Stimulated activated CD4-positive, alpha-beta T cell treated with anti-CD3 and anti-CD28 coated beads, Interleukin-12 subunit alpha, Interleukin-12 subunit beta, amount 100 ng/mL, for 48 hours (primary cell): ENCODE measurements around the gene ATRX.
"Not testable (repeated sequence)": the region's sequence is repeated elsewhere in the genome, so short reads cannot be mapped to it uniquely, and the experiment has no call there.

Experiments used
- DNase-seq, 3 donors: peaks; one replicate each; pipeline ENCODE4 v3.0.0-alpha.2; 2020; ENCODE audit warnings: low read depth in 2 of 3, low spot score in 1 of 3

The ATRX gene

DNA sequence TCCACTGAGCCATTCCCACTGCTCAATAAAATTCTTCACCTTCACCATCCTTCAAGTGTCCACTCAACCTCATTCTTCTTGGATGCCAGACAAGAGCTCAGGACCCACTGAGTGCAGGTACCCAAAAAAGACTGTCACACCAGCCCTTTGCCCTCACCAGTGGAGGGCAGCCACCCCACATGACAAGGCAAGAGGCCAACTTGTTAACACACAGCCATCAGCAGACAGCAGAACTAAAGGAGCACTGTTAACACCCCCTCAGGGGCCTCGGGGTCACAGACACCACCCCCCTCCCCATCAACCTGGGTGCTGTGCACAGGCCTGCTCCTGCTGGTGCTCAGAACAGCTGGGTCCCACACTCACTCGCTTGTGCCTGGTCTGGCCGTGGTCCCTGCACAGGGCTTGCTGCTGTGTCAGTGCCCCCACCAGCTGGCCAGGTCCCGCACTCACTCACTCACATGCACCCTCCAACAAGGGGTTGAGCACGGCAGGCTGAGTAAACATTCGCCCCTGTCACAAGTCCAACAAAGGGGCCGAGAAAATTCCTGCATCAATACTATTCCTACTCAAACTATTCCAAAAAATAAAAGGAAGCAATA is 54.1 kb downstream of the ATRX start:
- DNase-seq, result no peak

DNA sequence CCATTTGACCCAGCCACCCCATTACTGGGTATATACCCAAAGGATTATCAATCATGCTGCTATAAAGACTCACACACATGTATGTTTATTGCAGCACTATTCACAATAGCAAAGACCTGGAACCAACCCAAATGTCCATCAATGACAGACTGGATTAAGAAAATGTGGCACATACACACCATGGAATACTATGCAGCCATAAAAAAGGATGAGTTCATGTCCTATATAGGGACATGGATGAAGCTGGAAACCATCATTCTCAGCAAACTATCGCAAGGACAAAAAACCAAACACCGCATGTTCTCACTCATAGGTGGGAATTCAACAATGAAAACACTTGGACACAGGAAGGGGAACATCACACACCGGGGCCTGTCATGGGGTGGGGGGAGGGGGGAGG is 59.9 kb downstream of the ATRX start:
- not testable (repeated sequence) for DNase-seq

DNA sequence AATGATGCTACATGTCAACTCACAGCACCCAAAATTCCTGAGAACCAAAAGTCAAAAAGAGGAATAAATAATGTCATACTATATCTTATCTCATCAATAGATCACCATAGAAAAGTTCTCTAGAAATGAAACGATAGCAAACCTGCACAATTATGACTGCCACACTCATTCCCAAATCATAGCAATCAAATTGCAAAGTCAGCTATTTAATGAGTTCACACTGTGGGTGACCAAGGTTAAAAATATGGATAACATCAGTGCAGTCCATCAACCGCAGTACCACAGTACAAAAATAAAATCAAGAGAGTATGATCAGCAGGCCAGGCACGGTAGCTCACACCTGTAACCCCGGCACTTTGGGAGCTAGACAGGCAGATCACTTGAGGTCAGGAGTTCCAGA is 62.3 kb downstream of the ATRX start:
- DNase-seq, result no peak

DNA sequence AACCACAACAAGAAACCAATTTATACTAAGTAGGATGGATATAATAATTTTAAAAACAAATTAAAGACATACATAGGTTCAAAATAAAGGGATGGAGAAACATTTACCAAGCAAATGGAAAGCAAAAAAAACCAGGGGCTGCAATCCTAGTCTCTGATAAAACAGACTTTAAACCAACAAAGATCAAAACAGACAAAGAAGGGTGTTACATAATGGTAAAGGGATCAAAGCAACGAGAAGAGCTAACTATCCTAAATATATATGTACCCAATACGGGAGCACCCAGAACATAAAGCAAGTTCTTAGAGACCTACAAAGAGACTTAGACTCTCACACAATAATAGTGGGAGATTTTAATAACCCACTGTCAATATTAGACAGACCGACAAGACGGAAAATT is 66.6 kb downstream of the ATRX start:
- no peak for DNase-seq

DNA sequence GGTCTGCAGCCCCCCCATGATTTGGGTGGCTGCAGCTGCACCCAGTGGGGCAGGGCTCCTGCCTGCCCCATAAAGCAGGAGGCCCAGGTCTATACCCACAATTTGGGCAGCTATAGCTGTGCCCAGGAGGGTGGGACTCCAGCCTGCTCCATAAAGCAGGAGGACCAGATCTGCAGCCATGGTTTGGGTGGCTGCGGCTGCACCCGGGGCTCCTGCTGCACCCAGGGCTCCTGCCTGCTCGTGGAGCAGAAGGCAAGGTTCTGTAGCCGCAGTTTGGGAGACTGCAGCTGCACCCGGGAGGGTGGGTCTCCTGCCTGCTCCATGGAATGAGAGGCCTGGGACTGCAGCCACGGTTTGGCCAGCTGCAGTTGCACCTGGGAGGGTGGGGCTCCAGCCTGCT is 81.1 kb downstream of the ATRX start:
- DNase-seq, result no peak

DNA sequence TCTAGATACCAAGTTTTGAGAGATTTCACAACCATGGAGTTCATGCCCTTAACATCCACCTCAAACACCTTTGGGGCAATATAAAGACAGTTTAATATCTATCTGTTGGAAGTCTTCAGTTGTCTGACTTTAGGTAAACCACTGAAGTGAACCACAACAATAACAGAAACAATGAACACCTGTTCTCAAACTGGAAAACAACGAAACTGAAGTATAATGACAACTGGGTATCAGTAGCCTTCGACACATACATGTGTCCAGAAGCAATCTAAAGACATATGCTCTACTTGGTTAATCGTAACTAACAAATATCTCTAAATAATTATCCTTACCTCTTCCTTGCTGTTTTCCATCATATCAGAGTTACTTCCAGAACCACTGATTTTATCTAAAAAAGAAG is 87.8 kb downstream of the ATRX start:
- no peak for DNase-seq

DNA sequence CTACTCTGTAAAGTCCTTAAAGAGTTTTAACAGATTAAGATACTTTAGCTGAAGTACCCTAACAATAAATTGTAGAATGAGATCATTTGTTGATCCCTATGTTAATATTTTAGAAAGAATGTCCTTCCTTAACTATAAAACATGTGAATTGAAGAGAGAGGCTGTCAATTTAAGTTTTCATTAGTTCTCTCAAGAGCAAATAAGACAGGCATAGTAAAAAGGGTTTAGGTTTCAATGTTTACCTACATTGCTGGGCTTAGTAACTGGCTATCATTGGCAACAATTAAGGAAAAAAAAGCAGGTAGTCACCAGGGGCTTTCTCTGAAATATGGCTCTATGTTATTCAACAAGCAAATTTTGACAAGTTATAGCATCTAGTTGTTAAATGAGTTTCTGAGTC is 91.5 kb downstream of the ATRX start:
- DNase-seq, result no peak

DNA sequence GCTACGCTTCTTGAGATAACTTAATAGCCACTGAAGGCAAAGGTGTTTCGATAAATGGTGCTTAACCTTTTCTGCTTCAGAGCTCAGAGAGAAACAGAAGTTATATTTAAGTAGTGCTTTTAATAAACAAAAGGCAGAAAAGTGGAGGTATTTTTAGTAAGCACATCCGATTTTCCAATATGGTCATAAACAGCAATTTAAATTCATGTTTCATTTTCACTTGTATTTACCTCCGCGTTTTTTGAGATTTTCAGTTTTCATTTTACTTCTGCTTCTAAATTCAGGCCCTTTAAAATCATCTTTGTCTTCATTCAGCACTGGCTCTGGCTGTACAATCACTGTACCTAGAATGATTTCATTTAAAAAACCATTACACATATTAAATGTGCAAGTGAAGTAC is 92.4 kb downstream of the ATRX start:
- no peak for DNase-seq

DNA sequence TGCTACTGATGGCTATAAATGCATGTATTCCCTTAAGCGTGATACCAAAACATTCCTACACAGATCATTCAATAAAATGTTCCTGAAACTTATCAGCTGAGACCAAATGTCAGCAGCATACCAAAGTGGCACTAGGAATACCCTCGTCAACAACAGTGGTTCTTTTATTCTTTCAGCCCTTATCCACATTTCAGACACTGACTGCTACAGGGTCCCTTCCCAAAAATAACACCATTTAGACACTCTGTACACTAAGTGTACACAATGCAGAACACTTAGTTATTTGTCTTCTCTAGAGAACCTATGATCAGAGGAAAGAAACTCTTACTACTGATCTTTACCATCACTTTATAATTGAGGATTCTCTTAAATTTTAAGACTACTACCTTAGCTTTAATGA is 94.1 kb downstream of the ATRX start:
- DNase-seq, result no peak

DNA sequence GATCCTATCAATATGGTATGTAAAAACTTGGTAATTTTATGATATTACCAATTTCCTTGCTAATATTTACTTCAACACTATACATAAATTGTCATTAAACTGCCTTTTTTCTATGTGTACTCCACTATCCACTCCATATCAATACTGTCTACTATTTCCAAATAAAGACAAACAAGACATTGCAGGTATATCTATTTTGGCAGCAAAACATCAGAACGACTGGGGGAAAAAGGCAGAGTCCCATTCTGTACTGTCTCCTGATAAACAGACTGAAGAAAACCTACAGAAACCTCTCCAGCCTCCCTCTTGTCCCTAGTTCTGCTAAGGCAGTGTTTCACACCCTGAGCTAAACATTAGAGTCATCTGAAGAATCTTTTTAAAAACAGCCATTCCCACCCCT is 96.6 kb downstream of the ATRX start:
- DNase-seq, result no peak

DNA sequence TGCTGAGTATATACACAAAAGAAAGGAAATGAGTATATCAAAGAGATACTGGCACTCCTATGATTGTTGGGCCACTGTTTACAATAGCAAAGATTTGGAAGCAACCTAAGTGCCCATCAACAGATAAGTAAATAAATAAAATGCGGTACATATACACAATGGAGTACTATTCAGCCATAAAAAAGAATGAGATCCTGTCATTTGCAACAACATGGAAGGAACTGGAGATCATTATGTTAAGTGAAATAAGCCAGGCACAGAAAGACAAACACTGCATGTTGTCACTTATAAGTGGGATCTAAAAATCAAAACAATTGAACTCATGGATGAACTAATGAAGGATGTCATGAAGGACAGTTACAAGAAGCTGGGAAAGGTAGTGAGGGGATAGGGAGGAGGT is 100.3 kb downstream of the ATRX start:
- not testable (repeated sequence) for DNase-seq

DNA sequence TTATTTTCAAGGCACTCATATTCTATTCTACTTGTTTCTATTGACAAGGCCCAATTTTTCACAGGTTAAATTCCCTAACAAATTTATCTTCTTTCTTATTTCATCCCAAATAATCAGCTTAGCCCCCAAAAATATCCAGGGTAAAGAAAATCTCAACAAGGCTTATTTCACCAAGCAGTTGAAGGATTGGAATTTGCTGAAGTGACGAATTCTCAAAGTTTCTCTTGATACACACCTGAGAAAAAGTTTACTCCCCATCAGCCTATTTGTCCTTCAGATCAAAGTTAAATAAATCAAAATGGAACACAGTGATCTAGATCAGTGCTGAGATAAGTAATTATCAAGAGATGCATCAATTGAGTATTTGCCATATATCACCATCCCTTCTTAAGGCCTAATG is 106.9 kb downstream of the ATRX start:
- no peak for DNase-seq

DNA sequence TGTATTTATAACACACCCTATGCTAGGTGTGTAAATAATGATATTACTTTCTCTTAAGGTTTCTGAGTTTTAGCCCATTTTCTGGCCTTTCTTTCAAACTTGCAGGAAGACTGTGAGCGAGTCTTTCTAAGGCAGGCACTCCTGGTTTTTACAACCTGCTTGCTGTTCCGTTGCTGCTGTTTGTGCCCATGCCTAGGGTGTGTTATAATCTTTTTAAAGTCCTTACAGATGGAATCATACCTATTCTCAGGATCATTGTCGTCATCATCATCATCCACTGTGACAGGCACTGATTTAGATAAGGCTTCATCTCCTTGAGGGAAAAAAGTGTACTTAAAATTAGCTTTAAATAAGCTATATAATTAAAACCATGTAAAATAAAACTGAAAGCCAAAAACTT is 110.0 kb downstream of the ATRX start:
- no peak for DNase-seq

DNA sequence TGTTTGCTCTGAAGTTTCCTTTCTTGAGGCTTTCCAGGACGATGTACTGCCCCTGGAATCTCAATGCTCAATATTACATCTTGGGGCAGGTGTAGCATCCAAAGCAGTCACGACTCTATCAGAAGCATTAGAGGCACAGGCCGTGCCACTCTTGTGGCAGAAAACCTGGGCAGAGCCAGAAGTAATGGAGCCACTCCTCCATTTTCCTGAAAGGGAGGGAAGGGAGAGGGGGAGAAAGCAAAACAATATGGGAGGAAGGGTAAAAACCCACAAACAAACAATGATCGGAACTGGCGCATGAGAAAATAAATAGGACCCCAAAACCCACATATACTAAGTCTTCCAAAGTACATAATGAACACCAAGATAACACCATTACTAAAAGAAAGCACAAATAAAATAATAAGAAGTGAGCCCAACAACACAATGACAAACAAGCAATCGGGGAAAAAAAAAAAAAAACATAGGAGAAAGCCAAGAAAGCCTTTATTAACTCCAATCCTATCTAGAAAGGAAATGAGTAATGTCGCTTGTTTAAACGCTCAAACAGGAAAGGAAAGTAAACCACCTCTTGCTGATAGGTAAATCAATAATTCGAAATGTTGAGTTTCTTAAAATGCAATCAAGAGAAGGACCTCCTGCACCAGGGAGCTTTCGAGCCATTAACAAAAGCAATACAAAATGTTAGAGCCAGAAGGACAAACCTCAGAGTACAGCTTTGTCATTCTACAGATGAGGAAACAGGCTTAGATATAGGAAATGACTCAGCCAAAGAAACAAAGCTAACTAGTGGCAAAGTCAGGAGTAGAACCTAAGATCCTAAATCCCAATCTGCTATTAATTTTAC is 117.4 kb downstream of the ATRX start:
- DNase-seq, result no peak

DNA sequence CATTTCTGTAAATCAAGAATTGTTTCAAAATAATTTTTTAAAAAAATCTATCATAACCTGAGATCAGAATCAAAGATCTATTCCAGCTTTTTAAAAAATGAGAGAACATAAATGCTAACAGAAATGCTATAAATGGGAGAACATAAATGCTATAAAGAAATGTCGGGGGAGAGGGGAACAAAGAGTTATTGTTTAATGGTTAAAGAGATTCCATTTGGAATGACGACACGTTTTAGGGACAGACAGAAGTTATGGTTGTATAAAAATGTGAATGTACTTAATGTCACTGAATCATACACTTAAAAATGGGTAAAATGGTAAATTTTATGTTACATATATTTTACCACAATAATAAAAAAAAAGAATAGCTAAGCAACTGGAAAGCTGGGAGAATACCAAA is 127.1 kb downstream of the ATRX start:
- DNase-seq, result no peak

DNA sequence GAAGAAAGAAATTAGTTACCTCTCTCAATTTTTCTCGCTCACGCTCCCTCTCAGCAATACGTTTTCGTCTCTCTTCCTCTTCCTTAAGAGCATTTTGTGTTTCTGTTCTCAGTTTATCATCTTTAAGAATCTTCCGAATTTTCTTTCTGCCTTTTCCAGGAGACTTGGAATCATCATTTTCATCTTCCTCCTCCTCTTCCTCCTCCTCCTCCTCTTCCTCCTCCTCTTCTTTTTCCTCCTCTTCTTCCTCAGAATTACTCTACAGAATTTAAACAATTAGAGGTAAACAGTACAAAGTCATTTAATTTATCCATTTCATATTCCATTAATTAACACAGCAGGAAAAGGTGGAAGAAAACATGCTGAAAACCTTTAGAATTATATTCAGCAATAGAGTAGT is 133.9 kb downstream of the ATRX start:
- DNase-seq, result no peak

DNA sequence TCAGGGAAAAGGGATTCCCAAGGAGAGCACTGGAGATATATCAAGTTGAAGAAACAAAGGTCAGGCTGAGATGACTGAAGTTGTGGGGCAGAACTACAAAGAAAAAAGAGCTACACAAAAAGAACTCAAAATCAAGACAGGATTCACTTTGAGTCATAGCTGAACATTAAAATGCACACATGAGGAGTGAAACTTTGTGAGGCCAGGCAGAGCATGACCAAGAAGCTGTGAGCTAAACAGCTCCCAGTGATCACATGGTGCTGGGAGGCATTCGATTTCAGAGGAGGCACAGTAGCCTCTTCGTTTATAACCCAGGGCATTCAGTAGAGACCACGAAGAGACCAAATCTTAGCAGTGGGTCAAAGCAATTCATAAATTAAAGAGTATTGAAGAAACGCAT is 145.3 kb downstream of the ATRX start:
- DNase-seq, result no peak

DNA sequence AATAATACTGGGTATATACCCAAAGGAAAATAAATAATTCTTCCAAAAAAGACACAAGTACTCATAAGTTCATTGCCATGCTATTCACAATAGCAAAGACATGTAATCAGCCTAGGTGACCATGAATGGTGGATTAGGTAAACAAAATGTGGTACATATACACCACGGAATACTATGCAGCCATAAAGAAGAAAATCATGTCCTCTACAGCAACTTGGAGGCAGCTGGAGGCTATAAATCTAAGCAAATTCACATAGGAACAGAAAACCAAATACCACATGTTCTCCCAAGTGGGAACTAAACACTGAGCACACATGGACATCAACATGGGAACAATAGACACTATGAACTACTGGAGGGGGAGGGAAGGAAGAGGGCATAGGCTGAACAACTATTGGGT is 146.2 kb downstream of the ATRX start:
- no peak for DNase-seq

DNA sequence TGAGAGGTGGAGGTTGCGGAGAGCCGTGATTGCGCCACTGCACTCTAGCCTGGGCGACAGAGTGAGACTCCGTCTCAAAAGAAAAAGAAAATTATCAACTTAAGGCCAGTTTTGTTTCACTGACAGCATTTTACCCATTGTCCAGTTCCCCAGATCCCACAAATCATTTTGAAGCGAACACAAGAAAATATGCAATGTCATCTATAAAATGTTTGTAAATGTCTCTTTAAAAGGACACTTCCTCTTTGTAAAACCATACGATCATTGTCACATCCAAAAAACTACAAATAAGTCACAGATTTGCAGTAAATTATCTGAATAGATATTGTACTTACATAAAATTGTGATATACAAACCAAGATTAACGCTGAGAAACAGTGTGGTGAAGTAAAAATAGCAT is 147.6 kb downstream of the ATRX start:
- no peak for DNase-seq

DNA sequence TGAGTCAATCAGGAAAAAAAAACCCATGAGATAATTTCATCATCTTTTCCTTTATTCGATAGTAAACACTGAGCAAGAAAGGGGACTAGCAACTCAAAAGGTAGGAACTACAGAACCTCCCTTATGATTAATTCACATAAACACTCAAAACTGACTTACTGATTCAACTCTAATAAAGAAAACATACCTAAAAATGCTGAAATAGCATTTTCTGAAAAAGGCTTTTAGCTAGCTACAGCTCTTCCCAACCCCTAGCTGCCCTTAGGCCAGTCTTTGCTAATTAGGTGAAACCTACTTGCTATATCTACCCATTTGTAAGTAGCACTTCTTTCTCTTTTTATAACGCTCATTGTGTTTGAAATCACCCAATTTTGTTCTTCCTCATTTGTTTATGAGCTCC is 150.6 kb downstream of the ATRX start:
- DNase-seq, result no peak

DNA sequence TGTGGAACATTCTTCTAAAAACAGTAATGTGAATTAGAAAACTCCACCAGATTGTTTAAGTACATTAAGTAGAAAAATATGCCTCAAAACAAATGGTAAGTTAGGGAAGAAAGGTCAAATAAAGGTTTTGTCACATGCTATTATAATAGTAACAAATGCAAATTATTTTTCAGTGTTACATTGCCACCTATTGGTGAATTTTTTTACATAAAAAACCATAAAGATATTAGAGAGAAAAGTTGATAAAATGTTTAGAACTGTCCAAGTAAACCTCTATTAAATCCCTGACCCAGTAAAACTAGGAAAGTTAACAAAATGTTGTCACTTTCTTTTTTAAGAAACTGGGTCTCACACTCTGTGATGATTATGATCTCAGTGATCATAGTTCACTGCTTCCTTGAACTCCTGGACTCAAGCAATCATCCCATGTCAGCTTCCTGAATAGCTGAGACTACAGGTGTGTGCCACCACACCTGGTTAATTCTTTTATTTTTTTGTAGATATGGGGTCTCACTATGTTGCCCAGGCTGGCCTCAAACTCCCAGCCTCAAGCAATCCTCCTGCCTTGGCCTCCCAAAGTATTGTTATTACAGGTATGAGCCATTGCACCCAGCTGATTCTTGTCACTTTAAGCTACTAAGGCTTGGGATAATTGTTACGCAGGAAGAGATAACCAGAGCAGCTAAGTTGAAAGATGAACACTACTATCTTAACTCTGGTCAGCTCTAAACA is 157.6 kb downstream of the ATRX start:
- no peak for DNase-seq

DNA sequence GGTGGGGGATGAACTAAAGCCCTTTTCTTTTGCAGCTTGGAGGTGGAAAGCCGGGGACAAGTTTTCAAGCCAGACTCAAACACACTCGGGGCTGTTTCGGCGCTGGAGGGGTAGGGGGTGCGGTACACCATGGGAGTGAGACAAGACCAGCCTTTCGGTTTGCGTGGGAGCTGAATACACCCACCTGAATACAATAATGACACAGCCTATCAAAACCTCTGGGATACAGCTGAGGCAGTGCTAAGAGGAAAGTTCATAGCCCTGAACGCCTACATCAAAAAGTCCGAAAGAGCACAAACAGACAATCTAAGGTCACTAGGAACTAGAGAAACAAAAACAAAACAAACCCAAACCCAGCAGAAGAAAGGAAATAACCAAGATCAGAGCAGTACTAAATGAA is 163.3 kb downstream of the ATRX start:
- no peak for DNase-seq
